ENCODE results near the gene CALML4.
"Not testable (repeated sequence)": the region's sequence is repeated elsewhere in the genome, so short reads cannot be mapped to it uniquely, and the experiment has no call there.

DNA sequence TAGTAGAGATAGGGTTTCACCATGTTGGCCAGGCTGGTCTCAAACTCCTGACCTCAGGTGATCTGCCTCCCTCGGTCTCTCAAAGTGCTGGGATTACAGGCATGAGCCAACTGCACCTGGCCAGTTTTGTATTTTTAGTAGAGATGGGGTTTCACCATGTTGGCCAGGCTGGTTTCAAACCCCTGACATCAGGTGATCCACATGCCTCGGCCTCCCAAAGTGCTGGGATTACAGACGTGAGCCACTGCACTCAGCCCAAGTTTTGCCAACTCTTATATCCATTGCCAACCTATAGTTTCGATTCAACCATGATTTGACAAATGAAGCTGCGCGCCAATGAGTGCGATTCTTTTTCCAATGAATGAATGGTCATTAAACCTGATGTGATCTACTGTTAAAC lies 2.1 kb downstream of the CALML4 start:
- TF ChIP-seq EZH2 (IDR thresholded peaks at IDR 0.05; ENCODE audit: low read length), result not testable (repeated sequence)
- TF ChIP-seq, protein P1, sequence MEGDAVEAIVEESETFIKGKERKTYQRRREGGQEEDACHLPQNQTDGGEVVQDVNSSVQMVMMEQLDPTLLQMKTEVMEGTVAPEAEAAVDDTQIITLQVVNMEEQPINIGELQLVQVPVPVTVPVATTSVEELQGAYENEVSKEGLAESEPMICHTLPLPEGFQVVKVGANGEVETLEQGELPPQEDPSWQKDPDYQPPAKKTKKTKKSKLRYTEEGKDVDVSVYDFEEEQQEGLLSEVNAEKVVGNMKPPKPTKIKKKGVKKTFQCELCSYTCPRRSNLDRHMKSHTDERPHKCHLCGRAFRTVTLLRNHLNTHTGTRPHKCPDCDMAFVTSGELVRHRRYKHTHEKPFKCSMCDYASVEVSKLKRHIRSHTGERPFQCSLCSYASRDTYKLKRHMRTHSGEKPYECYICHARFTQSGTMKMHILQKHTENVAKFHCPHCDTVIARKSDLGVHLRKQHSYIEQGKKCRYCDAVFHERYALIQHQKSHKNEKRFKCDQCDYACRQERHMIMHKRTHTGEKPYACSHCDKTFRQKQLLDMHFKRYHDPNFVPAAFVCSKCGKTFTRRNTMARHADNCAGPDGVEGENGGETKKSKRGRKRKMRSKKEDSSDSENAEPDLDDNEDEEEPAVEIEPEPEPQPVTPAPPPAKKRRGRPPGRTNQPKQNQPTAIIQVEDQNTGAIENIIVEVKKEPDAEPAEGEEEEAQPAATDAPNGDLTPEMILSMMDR (optimal IDR thresholded peaks at IDR 0.05 in 1 of 3, IDR thresholded peaks at IDR 0.05 in 1 of 3, conservative IDR thresholded peaks at IDR 0.05 in 1 of 3; ENCODE audit: extremely low read depth in 1 of 3, insufficient read depth in 2 of 3, low read length in 3 of 3), result not testable (repeated sequence)

All from keratinocyte (primary cell).